ENCODE measurements around the gene MORC2. TPM values are rescaled to one million over a fixed set of nuclear protein-coding genes. Genes with fewer than 3 reads are reported as not detected.

MORC2 gene
- total RNA-seq, 2 experiments from 2014 or later: 27.1 to 27.9 TPM

DNA sequence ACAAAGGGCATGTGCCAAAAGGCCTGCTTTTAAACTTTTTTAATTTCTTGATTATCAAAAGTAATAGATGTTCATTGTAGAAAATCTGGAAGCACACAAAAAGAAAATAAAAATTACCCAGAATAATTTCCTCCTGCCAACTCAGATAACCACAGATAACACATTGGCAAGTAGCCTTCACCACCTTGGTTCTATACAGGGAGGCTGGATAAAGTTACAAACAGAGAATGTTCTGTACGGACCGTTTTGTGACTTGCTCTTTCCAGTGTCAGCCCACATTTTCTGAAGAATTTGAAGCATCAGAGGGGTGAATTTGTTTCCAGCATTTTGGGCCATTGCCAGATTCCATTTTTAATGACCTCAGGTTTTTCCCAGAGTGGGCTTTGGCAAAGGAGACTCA, 24.0 kb upstream of the MORC2 start:
- no peaks in the 10 kb centered on the region for H3K4me1 Mint-ChIP-seq (ENCODE audit: low read depth)
- Histone ChIP-seq H3K9me3 (ENCODE audit: control insufficient read depth in 1 of 2, insufficient read depth in 1 of 2, low read length in 2 of 2) (peaks cover 6 to 35% of the 10 kb centered on the region in 2 experiments), H3K27ac (ENCODE audit: low read depth in 1 of 2, low read length in 2 of 2) (no peak overlapping the region), H3K4me3 (ENCODE audit: low read length) (no peak overlapping the region), H3K36me3 (ENCODE audit: insufficient read depth, low read length) (no peaks in the 10 kb centered on the region), H3K4me1 (ENCODE audit: insufficient read depth, low read length) (no peaks in the 10 kb centered on the region), H3K27me3 (ENCODE audit: control insufficient read depth in 1 of 2, insufficient read depth in 2 of 2, low read length in 2 of 2) (no peaks in the 10 kb centered on the region)
- no peaks in the 10 kb centered on the region for H3K36me3 Mint-ChIP-seq (ENCODE audit: low read depth)
- ATAC-seq (ENCODE audit: poor library complexity) (no peak), DNase-seq (no peak)
- H3K27me3 Mint-ChIP-seq: no peaks in the 10 kb centered on the region
- TF ChIP-seq, protein P1, sequence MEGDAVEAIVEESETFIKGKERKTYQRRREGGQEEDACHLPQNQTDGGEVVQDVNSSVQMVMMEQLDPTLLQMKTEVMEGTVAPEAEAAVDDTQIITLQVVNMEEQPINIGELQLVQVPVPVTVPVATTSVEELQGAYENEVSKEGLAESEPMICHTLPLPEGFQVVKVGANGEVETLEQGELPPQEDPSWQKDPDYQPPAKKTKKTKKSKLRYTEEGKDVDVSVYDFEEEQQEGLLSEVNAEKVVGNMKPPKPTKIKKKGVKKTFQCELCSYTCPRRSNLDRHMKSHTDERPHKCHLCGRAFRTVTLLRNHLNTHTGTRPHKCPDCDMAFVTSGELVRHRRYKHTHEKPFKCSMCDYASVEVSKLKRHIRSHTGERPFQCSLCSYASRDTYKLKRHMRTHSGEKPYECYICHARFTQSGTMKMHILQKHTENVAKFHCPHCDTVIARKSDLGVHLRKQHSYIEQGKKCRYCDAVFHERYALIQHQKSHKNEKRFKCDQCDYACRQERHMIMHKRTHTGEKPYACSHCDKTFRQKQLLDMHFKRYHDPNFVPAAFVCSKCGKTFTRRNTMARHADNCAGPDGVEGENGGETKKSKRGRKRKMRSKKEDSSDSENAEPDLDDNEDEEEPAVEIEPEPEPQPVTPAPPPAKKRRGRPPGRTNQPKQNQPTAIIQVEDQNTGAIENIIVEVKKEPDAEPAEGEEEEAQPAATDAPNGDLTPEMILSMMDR (IDR thresholded peaks at IDR 0.05): no peak
- H3K27ac Mint-ChIP-seq: no peak overlapping the region
- peaks cover 10% of the 10 kb centered on the region for H3K9me3 Mint-ChIP-seq
- ChIA-PET CTCF (interaction anchor here (0.5 kb wide), 1 partner anchor 914 kb away, joined by 3 read pairs; no protein-coding TSS in a partner anchor), POLR2A (no interaction called here)
- intact Hi-C loops (cut with DNase I, micrococcal nuclease): no loop called here
- no peak overlapping the region for H3K4me3 Mint-ChIP-seq

DNA sequence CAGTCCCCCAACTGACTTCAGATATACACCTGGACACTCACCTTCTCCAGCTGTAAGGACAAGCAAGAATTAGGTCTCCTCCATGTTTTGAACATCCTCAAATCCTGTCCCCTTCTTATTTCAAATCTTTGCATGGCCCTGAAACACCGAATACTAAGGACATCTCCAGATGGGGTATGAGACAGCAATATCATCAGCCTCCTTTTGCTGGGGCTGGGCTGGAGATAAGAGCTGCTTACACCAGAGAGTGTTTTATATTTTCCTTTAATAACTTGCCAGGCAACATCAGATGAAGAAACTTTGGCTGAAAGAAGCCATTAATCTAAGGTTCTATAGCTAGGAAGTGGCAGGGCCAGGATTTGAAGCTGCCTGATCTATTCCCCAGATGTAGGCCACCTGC, 22.1 kb upstream of the MORC2 start:
- no peak overlapping the region for H3K27ac ChIP-seq (ENCODE audit: low read depth in 1 of 2, low read length in 2 of 2)
- H3K4me1 ChIP-seq (ENCODE audit: insufficient read depth, low read length): no peaks in the 10 kb centered on the region
- peaks cover 10% of the 10 kb centered on the region for H3K9me3 Mint-ChIP-seq
- DNase-seq (no peak), ATAC-seq (ENCODE audit: poor library complexity) (no peak)
- peaks cover 19 to 52% of the 10 kb centered on the region in 2 experiments for H3K9me3 ChIP-seq (ENCODE audit: control insufficient read depth in 1 of 2, insufficient read depth in 1 of 2, low read length in 2 of 2)
- intact Hi-C loops (cut with DNase I, micrococcal nuclease): no loop called here
- H3K27me3 ChIP-seq (ENCODE audit: control insufficient read depth in 1 of 2, insufficient read depth in 2 of 2, low read length in 2 of 2): no peaks in the 10 kb centered on the region
- CTCF ChIA-PET: no interaction called here
- no peaks in the 10 kb centered on the region for H3K27me3 Mint-ChIP-seq
- no peak overlapping the region for H3K27ac Mint-ChIP-seq
- no peaks in the 10 kb centered on the region for H3K4me1 Mint-ChIP-seq (ENCODE audit: low read depth)
- POLR2A ChIA-PET: no interaction called here
- H3K4me3 Mint-ChIP-seq: no peak overlapping the region
- no peaks in the 10 kb centered on the region for H3K36me3 Mint-ChIP-seq (ENCODE audit: low read depth)
- no peaks in the 10 kb centered on the region for H3K36me3 ChIP-seq (ENCODE audit: insufficient read depth, low read length)
- H3K4me3 ChIP-seq (ENCODE audit: low read length): no peak overlapping the region
- TF ChIP-seq, protein P1 (IDR thresholded peaks at IDR 0.05): no peak

DNA sequence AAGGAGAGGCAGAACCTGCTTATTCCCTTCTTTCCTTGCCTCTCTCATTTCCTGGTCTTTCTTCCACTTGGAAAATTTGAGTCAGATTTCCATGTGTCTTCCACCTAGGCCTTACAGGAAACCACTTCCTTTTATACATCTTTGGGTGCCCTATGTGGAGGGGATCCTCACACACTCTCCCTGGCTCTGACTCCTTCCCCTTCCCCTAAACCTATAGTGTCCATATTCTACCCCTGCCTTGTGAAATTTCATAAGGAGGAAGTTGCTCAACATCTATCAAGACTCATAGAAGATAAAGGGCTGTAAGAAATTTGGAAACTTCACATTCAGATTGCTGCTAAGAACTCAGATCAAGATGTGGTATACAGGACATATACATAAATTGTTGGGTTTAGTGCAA, 20.9 kb upstream of the MORC2 start:
- H3K27me3 ChIP-seq (ENCODE audit: control insufficient read depth in 1 of 2, insufficient read depth in 2 of 2, low read length in 2 of 2): no peaks in the 10 kb centered on the region
- POLR2A ChIA-PET: no interaction called here
- Mint-ChIP-seq H3K36me3 (ENCODE audit: low read depth) (no peaks in the 10 kb centered on the region), H3K4me1 (ENCODE audit: low read depth) (no peaks in the 10 kb centered on the region), H3K27ac (no peak overlapping the region), H3K27me3 (no peaks in the 10 kb centered on the region), H3K4me3 (no peak overlapping the region), H3K9me3 (peaks cover 10% of the 10 kb centered on the region)
- peaks cover 19 to 62% of the 10 kb centered on the region in 2 experiments for H3K9me3 ChIP-seq (ENCODE audit: control insufficient read depth in 1 of 2, insufficient read depth in 1 of 2, low read length in 2 of 2)
- no peak overlapping the region for H3K4me3 ChIP-seq (ENCODE audit: low read length)
- DNase-seq: peak in 1 of 14 experiments; percentile 7
- H3K4me1 ChIP-seq (ENCODE audit: insufficient read depth, low read length): no peaks in the 10 kb centered on the region
- TF ChIP-seq, protein P1 (IDR thresholded peaks at IDR 0.05): no peak
- CTCF ChIA-PET: no interaction called here
- no peak overlapping the region for H3K27ac ChIP-seq (ENCODE audit: low read depth in 1 of 2, low read length in 2 of 2)
- H3K36me3 ChIP-seq (ENCODE audit: insufficient read depth, low read length): no peaks in the 10 kb centered on the region
- no peak for ATAC-seq (ENCODE audit: poor library complexity)
- intact Hi-C loops (cut with DNase I, micrococcal nuclease): no loop called here
